Gastroesophageal sphincter (tissue), 4 donors: ENCODE results near the gene RNF144A. TPM values are rescaled to one million over a fixed set of nuclear protein-coding genes. Genes with fewer than 3 reads are reported as not detected.

Source experiments
- ATAC-seq: fragments of 150-250 bp; one replicate; pipeline ENCODE4 v1.9.1; 2016; ENCODE audit warnings: mild to moderate bottlenecking, moderate library complexity
- H3K27ac ChIP-seq, 4 donors: fragments of 200-600 bp; sonication (generic) in 3 of 4; 1 replicate in 3 of 4; 2 replicates in 1 of 4; pipeline ENCODE4 v1.5.1; 2016 to 2019
- H3K27me3 ChIP-seq: fragments of 200-600 bp; sonication (generic); one replicate; pipeline ENCODE4 v1.5.1; 2019
- H3K36me3 ChIP-seq, 2 donors: fragments of 200-600 bp; sonication (generic); one replicate each; pipeline ENCODE4 v1.5.1; 2019; ENCODE audit warnings: control low read depth in 1 of 2
- H3K4me1 ChIP-seq, 3 donors: fragments of 200-600 bp; sonication (generic); 1 replicate in 2 of 3; 2 replicates in 1 of 3; pipeline ENCODE4 v1.5.1; 2016 to 2019; ENCODE audit warnings: control low read depth in 2 of 3
- H3K4me3 ChIP-seq, 2 donors: fragments of 200-600 bp; sonication (generic); one replicate each; pipeline ENCODE4 v1.5.1; 2019; ENCODE audit warnings: mild to moderate bottlenecking in 1 of 2, moderate library complexity in 1 of 2
- H3K9me3 ChIP-seq, 3 donors: fragments of 200-600 bp; sonication (generic); one replicate each; pipeline ENCODE4 v1.5.1; 2017 to 2019; ENCODE audit warnings: control low read depth in 2 of 3
- CTCF ChIP-seq, 4 experiments: fragments of 200-600 bp in 2 of 4; fragments of 450-650 bp in 2 of 4; sonication (generic) in 1 of 4; IDR thresholded peaks; one replicate each; pipeline ENCODE4 v1.5.1; 2017 to 2019; ENCODE audit warnings: antibody characterized with exemption in 4 of 4, mild to moderate bottlenecking in 2 of 4, moderate library complexity in 2 of 4
- EP300 ChIP-seq: sonication (generic); formaldehyde crosslinking; IDR thresholded peaks from one replicate; pipeline ENCODE4 v1.6.1; 2017; ENCODE audit warnings: antibody characterized with exemption, mild to moderate bottlenecking
- POLR2A ChIP-seq, 2 donors: fragments of 450-650 bp; IDR thresholded peaks; one replicate each; pipeline ENCODE4 v1.6.1; 2017; ENCODE audit warnings: antibody characterized with exemption in 2 of 2, mild to moderate bottlenecking in 2 of 2, moderate library complexity in 1 of 2
- POLR2AphosphoS5 ChIP-seq: sonication (generic); formaldehyde crosslinking; IDR thresholded peaks from one replicate; pipeline ENCODE4 v1.6.1; 2017; ENCODE audit warnings: antibody characterized with exemption
- WGBS, 2 donors: methylation state at CpG; one replicate each; pipeline ENCODE4 v1.1.5; 2018; ENCODE audit warnings: low coverage in 1 of 2; 5-methylcytosine and 5-hydroxymethylcytosine counted together
- total RNA-seq, 4 donors: library from RNA; depleted of rRNA; stranded (reverse); fragments of >200 nt; gene quantifications; one replicate each; pipeline ENCODE4 v1.1.0, GENCODE V29; 2016

Gene RNF144A
- total RNA-seq, 4 donors from 2014 or later, result 7.2 to 12.9 (median 8.8) TPM

DNA sequence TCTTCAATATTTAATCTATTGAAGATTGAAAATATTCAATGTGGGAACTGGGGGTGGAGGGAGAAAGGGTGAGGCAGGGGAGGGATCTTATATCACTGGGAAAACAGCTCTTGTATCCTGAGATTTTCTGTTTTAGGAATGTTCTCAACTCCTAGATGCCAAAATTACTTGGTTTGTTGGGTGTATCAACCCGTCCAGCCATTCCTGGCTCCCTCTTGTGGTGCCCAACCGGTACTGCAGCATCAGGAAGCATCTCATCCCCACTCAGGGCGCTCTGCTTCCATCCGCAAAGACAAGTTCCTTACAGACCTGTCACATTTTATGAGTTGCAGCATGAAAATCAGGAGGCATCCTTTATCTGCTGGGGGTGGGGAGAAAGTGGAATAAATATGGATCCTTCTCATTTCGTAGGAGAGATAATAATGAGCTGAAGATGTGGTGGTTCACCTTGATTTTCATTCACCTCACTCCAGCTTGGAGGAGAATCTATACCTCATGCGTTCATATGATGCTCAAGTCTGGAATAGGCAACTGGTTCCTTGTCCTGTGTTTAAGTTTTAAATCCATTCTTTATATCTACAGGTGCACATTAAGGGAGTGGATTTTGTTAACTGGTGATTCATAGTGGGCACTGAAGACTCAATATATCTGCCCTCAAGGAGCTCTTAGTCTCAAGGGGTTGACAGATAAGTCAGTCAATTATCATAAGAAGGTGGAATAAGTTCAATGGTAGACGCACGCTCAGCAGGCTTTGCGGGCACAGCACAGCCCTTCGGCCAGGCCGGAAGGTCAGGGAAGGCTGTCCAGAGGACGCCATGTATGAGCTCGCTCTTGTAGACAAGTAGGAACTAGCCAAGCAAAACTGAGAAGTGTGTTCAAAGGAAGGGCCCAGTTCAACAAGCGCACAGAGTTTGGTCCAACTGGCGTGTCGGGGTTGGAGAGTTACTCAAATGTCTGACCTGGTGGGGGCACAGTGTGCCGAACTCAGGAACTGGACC, 127.3 kb downstream of the RNF144A start:
- 81 to 96% methylated on average over 11 to 16 of the region's 17 CpGs for WGBS, 2 donors
- Histone ChIP-seq H3K27ac (no peak overlapping the region), H3K36me3 (peaks cover 0 to 30% of the 10 kb centered on the region in 2 donors), H3K9me3 (no peaks in the 10 kb centered on the region), H3K4me1 (peaks cover 0 to 10% (median 0%) of the 10 kb centered on the region in 3 donors), H3K27me3 (no peaks in the 10 kb centered on the region), H3K4me3 (no peak overlapping the region)
- TF ChIP-seq CTCF (IDR thresholded peaks at IDR 0.05) (peak; percentile 84 to 88 (median 87)), EP300 (no peak)
- ATAC-seq, result peak; percentile 76

DNA sequence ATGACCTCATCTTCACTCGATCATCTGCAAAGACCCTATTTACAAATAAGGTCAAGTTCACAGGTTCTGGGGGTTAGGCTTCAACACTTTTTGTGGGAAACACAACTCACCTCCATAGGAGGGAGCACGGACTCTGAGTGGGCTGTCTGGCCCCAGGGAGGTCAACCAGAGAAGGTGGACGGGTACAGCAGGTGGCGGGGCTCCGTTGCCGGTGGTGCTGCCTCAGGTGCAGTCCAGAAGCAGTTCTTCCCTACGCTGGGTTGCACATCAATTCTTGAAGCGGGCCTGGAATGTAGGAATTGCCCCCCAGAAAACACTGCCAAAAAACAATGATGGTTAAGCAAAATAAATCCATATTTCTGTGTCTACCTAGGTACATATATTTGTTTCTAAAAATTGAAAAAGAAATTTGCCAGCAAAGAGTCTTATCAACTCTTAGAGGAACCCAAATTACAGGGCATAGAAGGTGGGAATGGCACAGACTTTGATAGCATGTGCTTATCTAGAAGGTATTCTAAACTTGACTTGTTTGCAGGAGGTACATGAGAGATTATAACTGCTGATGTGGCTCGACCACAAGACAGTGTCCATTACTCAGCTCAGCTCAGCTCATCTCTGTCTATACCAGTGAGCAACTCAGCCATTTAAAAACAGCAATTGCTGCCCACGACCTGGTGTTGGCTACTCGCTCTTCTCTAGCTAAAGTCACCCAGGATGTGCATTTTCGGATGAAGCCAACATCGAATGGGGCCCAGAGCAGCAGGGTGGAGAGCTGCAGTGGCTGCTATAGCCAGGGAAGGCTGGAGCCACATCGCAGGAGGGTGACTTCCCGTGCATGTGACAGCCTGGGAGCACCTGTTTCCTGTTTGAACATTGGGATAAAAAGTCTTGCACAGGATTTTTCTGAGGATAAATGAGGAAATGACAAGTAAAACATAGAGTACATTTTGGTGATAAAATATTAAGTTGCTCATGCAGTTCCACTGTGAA, 128.7 kb downstream of the RNF144A start:
- Histone ChIP-seq H3K9me3 (no peaks in the 10 kb centered on the region), H3K27ac (no peak overlapping the region), H3K4me1 (peaks cover 0 to 10% (median 0%) of the 10 kb centered on the region in 3 donors), H3K27me3 (peaks cover 6% of the 10 kb centered on the region), H3K4me3 (no peak overlapping the region), H3K36me3 (peaks cover 0 to 16% of the 10 kb centered on the region in 2 donors)
- WGBS, 2 donors, result 69 to 97% methylated on average over 3 to 6 of the region's 15 CpGs
- TF ChIP-seq POLR2A (IDR thresholded peaks at IDR 0.05) (no peak), CTCF (IDR thresholded peaks at IDR 0.05) (no peak), EP300 (no peak), POLR2AphosphoS5 (no peak)
- ATAC-seq, result no peak

DNA sequence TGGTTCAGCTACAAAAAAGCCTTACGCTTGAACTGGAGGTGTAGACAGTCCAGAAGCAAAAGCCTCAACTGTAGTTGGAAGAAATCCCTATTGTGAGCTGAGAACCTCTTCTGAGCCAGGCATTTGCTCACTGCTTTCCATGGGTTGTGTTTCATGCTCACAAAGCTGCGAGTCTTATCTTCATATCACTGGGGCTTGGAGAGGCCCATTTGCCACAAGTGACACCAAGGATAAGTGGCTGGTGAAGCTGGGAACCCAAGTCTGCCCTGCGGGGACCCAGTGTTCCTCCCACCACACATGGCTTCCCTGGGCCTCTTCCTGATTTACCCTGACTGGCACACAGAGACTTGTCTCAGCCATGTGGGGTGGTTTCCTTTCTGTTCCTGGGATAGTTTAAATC, 130.4 kb downstream of the RNF144A start:
- Histone ChIP-seq H3K9me3 (no peaks in the 10 kb centered on the region), H3K36me3 (peaks cover 0 to 4% of the 10 kb centered on the region in 2 donors), H3K27me3 (peaks cover 20% of the 10 kb centered on the region), H3K4me1 (peaks cover 0 to 10% (median 0%) of the 10 kb centered on the region in 3 donors), H3K4me3 (no peak overlapping the region), H3K27ac (no peak overlapping the region)
- no peak for TF ChIP-seq EP300
- TF ChIP-seq POLR2AphosphoS5, result no peak
- TF ChIP-seq POLR2A (IDR thresholded peaks at IDR 0.05), result no peak
- no peak for TF ChIP-seq CTCF (IDR thresholded peaks at IDR 0.05)
- whole genome bisulfite sequencing, 2 donors, result 74 to 90% methylated on average over 2 to 3 of the region's 3 CpGs
- ATAC-seq, result no peak

GRCh38 chr2:7048762-7049294, 131.6 kb downstream of the RNF144A start:
- 86 to 88% methylated on average over 2 to 3 of the region's 4 CpGs for WGBS, 2 donors
- Histone ChIP-seq H3K36me3 (peaks cover 0 to 4% of the 10 kb centered on the region in 2 donors), H3K9me3 (no peaks in the 10 kb centered on the region), H3K27ac (no peak overlapping the region), H3K27me3 (peaks cover 20% of the 10 kb centered on the region), H3K4me1 (peaks cover 0 to 5% (median 0%) of the 10 kb centered on the region in 3 donors), H3K4me3 (no peak overlapping the region)
- ATAC-seq, result no peak
- TF ChIP-seq POLR2A (IDR thresholded peaks at IDR 0.05) (no peak), POLR2AphosphoS5 (no peak), EP300 (no peak), CTCF (IDR thresholded peaks at IDR 0.05) (no peak)
